ENCODE data around the gene GOLT1B.

Gene GOLT1B

GRCh38 chr12:21561158-21561557 lies 59.6 kb downstream of the GOLT1B start:
- no peaks in the 10 kb centered on the region for H3K27me3 ChIP-seq (ENCODE audit: control insufficient read depth, insufficient read depth, low read length)
- H3K4me1 ChIP-seq (ENCODE audit: control insufficient read depth, insufficient read depth, low read length): no peaks in the 10 kb centered on the region
- H3K4me3 ChIP-seq (ENCODE audit: low read length): no peak overlapping the region
- no peak for DNase-seq (ENCODE audit: low read depth, low spot score)
- WGBS (ENCODE audit: insufficient coverage, insufficient read length): no CpG with 5 or more reads among the region's 2 CpGs
- no peaks in the 10 kb centered on the region for H3K9me3 ChIP-seq (ENCODE audit: control insufficient read depth, insufficient read depth, low read length)
- H3K36me3 ChIP-seq (ENCODE audit: control insufficient read depth, insufficient read depth, low read length): no peaks in the 10 kb centered on the region
- no peak overlapping the region for H3K27ac ChIP-seq (ENCODE audit: low read length)

GRCh38 chr12:21562859-21563258 lies 61.3 kb downstream of the GOLT1B start:
- Histone ChIP-seq H3K4me1 (ENCODE audit: control insufficient read depth, insufficient read depth, low read length) (no peaks in the 10 kb centered on the region), H3K36me3 (ENCODE audit: control insufficient read depth, insufficient read depth, low read length) (no peaks in the 10 kb centered on the region), H3K9me3 (ENCODE audit: control insufficient read depth, insufficient read depth, low read length) (no peaks in the 10 kb centered on the region), H3K4me3 (ENCODE audit: low read length) (no peak overlapping the region), H3K27ac (ENCODE audit: low read length) (no peak overlapping the region), H3K27me3 (ENCODE audit: control insufficient read depth, insufficient read depth, low read length) (no peaks in the 10 kb centered on the region)
- no CpG with 5 or more reads among the region's 2 CpGs for WGBS (ENCODE audit: insufficient coverage, insufficient read length)
- DNase-seq (ENCODE audit: low read depth, low spot score): no peak

DNA sequence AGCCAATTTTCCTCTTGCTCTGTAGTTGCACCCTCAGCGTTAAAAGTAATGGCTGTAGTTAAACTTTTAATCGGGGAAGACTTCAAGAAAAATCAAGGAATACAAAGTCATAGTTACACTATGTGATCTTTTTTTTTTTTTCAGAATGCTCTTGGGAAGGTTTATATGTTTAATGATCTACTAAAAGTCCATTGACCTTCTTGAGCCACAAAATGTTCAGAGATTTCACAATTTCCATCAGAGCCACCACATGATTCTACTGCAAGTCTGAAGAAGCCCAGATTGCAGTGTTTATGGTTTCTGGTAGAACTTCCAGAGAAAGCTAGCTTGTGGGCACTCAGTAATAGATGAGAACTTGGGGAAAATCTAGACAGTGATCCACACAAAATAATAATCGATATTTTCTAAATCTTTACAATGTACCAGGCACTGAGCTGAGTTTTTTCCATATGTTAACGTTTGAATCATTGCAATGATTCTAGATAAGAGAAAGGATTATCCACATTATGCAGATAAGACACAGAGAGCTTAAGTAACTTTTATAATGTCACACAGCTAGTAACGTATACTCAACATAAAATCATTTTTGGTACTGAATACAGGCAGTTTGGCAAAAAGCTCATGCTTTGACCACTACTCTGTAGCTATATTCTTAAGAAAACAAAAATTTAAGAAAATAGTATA lies 64.8 kb downstream of the GOLT1B start:
- Histone ChIP-seq H3K36me3 (ENCODE audit: control insufficient read depth, insufficient read depth, low read length) (no peaks in the 10 kb centered on the region), H3K9me3 (ENCODE audit: control insufficient read depth, insufficient read depth, low read length) (no peaks in the 10 kb centered on the region), H3K27me3 (ENCODE audit: control insufficient read depth, insufficient read depth, low read length) (no peaks in the 10 kb centered on the region), H3K27ac (ENCODE audit: low read length) (no peak overlapping the region), H3K4me1 (ENCODE audit: control insufficient read depth, insufficient read depth, low read length) (no peaks in the 10 kb centered on the region), H3K4me3 (ENCODE audit: low read length) (no peak overlapping the region)
- WGBS (ENCODE audit: insufficient coverage, insufficient read length): no CpG with 5 or more reads among the region's 5 CpGs
- DNase-seq (ENCODE audit: low read depth, low spot score): no peak

DNA sequence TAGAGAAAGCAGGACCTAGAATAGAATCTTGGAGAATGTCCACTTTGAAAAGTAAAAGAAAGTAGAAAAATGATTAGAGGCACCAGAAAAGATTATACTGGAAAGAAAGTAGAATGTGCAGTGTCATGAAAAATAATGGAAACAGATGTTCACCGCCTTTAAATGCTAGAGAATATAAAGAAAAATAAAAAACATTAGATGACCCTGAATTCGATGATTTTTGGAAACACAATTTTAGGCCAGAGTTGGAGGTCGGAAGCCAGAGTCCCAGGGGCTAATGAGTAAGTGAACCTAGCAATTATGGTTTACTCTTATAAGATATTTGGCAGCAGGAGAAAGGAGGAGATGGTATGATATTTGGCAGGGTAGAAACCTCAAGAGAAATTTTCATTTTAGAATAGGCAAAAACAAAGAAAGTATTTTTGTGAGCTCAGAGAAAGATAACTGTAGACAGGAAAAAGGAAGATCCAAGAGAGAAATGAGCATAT lies 65.4 kb downstream of the GOLT1B start:
- Histone ChIP-seq H3K9me3 (ENCODE audit: control insufficient read depth, insufficient read depth, low read length) (no peaks in the 10 kb centered on the region), H3K4me1 (ENCODE audit: control insufficient read depth, insufficient read depth, low read length) (no peaks in the 10 kb centered on the region), H3K27me3 (ENCODE audit: control insufficient read depth, insufficient read depth, low read length) (no peaks in the 10 kb centered on the region), H3K27ac (ENCODE audit: low read length) (no peak overlapping the region), H3K36me3 (ENCODE audit: control insufficient read depth, insufficient read depth, low read length) (no peaks in the 10 kb centered on the region), H3K4me3 (ENCODE audit: low read length) (no peak overlapping the region)
- no peak for DNase-seq (ENCODE audit: low read depth, low spot score)
- WGBS (ENCODE audit: insufficient coverage, insufficient read length): no CpG with 5 or more reads among the region's 3 CpGs

Data from iPS DF 6.9 (cell line).